Adrenal gland (tissue), 12 donors: ENCODE measurements around the gene POU4F3. TPM values are rescaled to one million over a fixed set of nuclear protein-coding genes. Genes with fewer than 3 reads are reported as not detected.

Source experiments
- DNase-seq, 7 donors: peaks; one replicate each; pipeline ENCODE4 v3.0.0-alpha.2; 2019 to 2020
- H3K27ac ChIP-seq, 5 donors: fragments of 200-600 bp; sonication (generic) in 4 of 5; 1 replicate in 3 of 5; 2 replicates in 2 of 5; pipeline versions ENCODE4 v1.5.1 to v1.8.0; 2016 to 2020; ENCODE audit warnings: mild to moderate bottlenecking in 1 of 5
- H3K27me3 ChIP-seq: fragments of 200-600 bp; 2 replicates; pipeline ENCODE4 v1.8.0; 2021
- H3K36me3 ChIP-seq, 2 donors: fragments of 200-600 bp; replicated peaks in 1 of 2; 1 replicate in 1 of 2; 2 replicates in 1 of 2; pipeline versions ENCODE4 v1.5.1 to v1.8.0; 2018 to 2022
- H3K4me1 ChIP-seq, 2 donors: fragments of 200-600 bp; replicated peaks in 1 of 2; 1 replicate in 1 of 2; 2 replicates in 1 of 2; pipeline versions ENCODE4 v1.5.1 to v1.8.0; 2018 to 2021
- H3K4me3 ChIP-seq, 4 donors: fragments of 200-600 bp; sonication (generic) in 3 of 4; one replicate each; pipeline ENCODE4 v1.5.1; 2016 to 2018
- H3K9me3 ChIP-seq, 3 donors: fragments of 200-600 bp; sonication (generic) in 1 of 3; replicated peaks in 1 of 3; 1 replicate in 2 of 3; 2 replicates in 1 of 3; pipeline versions ENCODE4 v1.5.1 to v1.8.0; 2016 to 2021
- CTCF ChIP-seq, 6 experiments: fragments of 450-650 bp in 4 of 6; fragments of 200-600 bp in 2 of 6; sonication (generic) in 1 of 6; IDR thresholded peaks; 1 replicate in 5 of 6; 2 replicates in 1 of 6; pipeline versions ENCODE4 v1.5.1 to v1.8.0; 2016 to 2021; ENCODE audit warnings: antibody characterized with exemption in 6 of 6, mild to moderate bottlenecking in 2 of 6, moderate library complexity in 1 of 6
- POLR2A ChIP-seq, 2 donors: fragments of 450-650 bp; IDR thresholded peaks; one replicate each; pipeline ENCODE4 v1.6.1; 2017; ENCODE audit warnings: antibody characterized with exemption in 2 of 2, mild to moderate bottlenecking in 2 of 2, moderate library complexity in 1 of 2
- WGBS, 4 donors: extraction: QIAGEN DNeasy Blood & Tissue Kit in 2 of 4; methylation state at CpG; one replicate each; pipeline versions ENCODE4 v1.1.5 to v1.1.7; 2013 to 2017; 5-methylcytosine and 5-hydroxymethylcytosine counted together
- intact Hi-C, 2 donors: fragments of 100-400 bp; cut with DNase I; formaldehyde crosslinking; loops; one replicate each; pipeline versions ENCODE4 v1.14.1 to v1.15.0; 2022 to 2023
- polyA plus RNA-seq, 3 donors: library from polyadenylated mRNA; stranded (reverse); fragments of 200-250 nt in 2 of 3; fragments of 350-450 nt in 1 of 3; fragmentation: Illumina TruSeq in 1 of 3; extraction: RNeasy Lipid Tissue Mini Kit (QIAGEN cat#74804) in 1 of 3; gene quantifications; one replicate each; pipeline ENCODE4 v1.2.3, GENCODE V29; 2013 to 2014
- total RNA-seq, 9 donors: library from RNA; depleted of rRNA in 4 of 9; stranded (reverse); fragments of >200 nt in 4 of 9; fragments of 120-200 nt in 1 of 9; fragmentation: NEBNext Ultra II Directional in 1 of 9; extraction: Animal tissue kit (Norgen Biotek cat#: 25700) in 1 of 9; gene quantifications; one replicate each; pipeline versions ENCODE4 v1.1.0 to v1.2.4, GENCODE V29; 2013 to 2023
- donor health status: healthy with polysubstance abuse.
- donor health status: Bipolar disorder and iron deficiency.
- donor health status: DM: yes; HTN: yes; CAD: no.
- donor health status: DM: no; HTN: no; CAD: no.
- donor health status: DM: no; HTN: no; CAD: no.
- donor health status: DM: yes; HTN: yes; CAD: no.

The POU4F3 gene
- total and polyA plus RNA-seq, 12 donors = 0.11 to 0.14 TPM; not detected in 10

- peaks cover 58% of the 10 kb centered on the region for H3K27me3 ChIP-seq
- H3K4me1 ChIP-seq = peaks cover 4 to 12% of the 10 kb centered on the region in 2 donors
- H3K36me3 ChIP-seq = no peaks in the 10 kb centered on the region
- H3K27ac ChIP-seq = no peak overlapping the region
- TF ChIP-seq CTCF (IDR thresholded peaks at IDR 0.05) (no peak), POLR2A (IDR thresholded peaks at IDR 0.05) (no peak)
- H3K4me3 ChIP-seq = no peak overlapping the region
- no peaks in the 10 kb centered on the region for H3K9me3 ChIP-seq
- WGBS, 4 donors = 4 to 5% (median 4%) methylated on average over 22 to 76 of the region's 76 CpGs
- intact Hi-C loops = no loop called here
- DNase-seq = no peak
Measured at GRCh38 chr5:146345578-146346366, 7.1 kb downstream of the POU4F3 start.

- intact Hi-C loops = no loop called here
- no peaks in the 10 kb centered on the region for H3K9me3 ChIP-seq
- H3K4me1 ChIP-seq = no peaks in the 10 kb centered on the region
- no peak for DNase-seq
- no peaks in the 10 kb centered on the region for H3K36me3 ChIP-seq
- no peak for TF ChIP-seq POLR2A (IDR thresholded peaks at IDR 0.05)
- no peak for TF ChIP-seq CTCF (IDR thresholded peaks at IDR 0.05)
- H3K4me3 ChIP-seq = no peak overlapping the region
- H3K27me3 ChIP-seq = peaks cover 5% of the 10 kb centered on the region
- H3K27ac ChIP-seq = no peak overlapping the region
Measured at GRCh38 chr5:146357126-146357525, 18.5 kb downstream of the POU4F3 start.

- TF ChIP-seq POLR2A (IDR thresholded peaks at IDR 0.05) (no peak), CTCF (IDR thresholded peaks at IDR 0.05) (no peak)
- no peaks in the 10 kb centered on the region for H3K9me3 ChIP-seq
- peaks cover 5% of the 10 kb centered on the region for H3K27me3 ChIP-seq
- intact Hi-C loops = no loop called here
- DNase-seq = no peak
- H3K36me3 ChIP-seq = no peaks in the 10 kb centered on the region
- 52 to 64% (median 55%) methylated on average over 5 of the region's 5 CpGs for WGBS, 4 donors
- H3K4me1 ChIP-seq = no peaks in the 10 kb centered on the region
- no peak overlapping the region for H3K27ac ChIP-seq
- H3K4me3 ChIP-seq = no peak overlapping the region
Measured at GRCh38 chr5:146359836-146360235, 21.2 kb downstream of the POU4F3 start.

- TF ChIP-seq POLR2A (IDR thresholded peaks at IDR 0.05) = no peak
- TF ChIP-seq CTCF (IDR thresholded peaks at IDR 0.05) = no peak
- Histone ChIP-seq H3K4me3 (no peak overlapping the region), H3K27me3 (peaks cover 5% of the 10 kb centered on the region), H3K4me1 (no peaks in the 10 kb centered on the region), H3K9me3 (no peaks in the 10 kb centered on the region), H3K36me3 (no peaks in the 10 kb centered on the region), H3K27ac (no peak overlapping the region)
- no peak for DNase-seq
- intact Hi-C loops = no loop called here
- WGBS, 4 donors = 53 to 68% (median 65%) methylated on average over 7 of the region's 7 CpGs
Measured at GRCh38 chr5:146363161-146363874, 24.7 kb downstream of the POU4F3 start.
